ENCODE measurements around the gene CXCL9. TPM values are rescaled to one million over a fixed set of nuclear protein-coding genes. Genes with fewer than 3 reads are reported as not detected.

The CXCL9 gene
- total RNA-seq: not detected in 2 replicates

GRCh38 chr4:76007089-76007862, at the start of gene CXCL9:
TSS of gene CXCL9 (minus strand) at chr4:76007509. CDS start at chr4:76007449, 60 bp downstream.

GRCh38 chr4:76035799-76036380, 28.6 kb upstream of the CXCL9 start, which contains the start of gene CXCL11:
TSS of gene CXCL11 (minus strand) at chr4:76036070. CDS start at chr4:76035987, 83 bp downstream.

GRCh38 chr4:76023389-76023788, 16.1 kb upstream of the CXCL9 start, which contains the start of gene CXCL10:
TSS of gene CXCL10 (minus strand) at chr4:76023497. CDS start at chr4:76023431, 66 bp downstream.

Other genes starting within 250 kb of the CXCL9 start
- gene PPEF2, start 105.1 kb downstream of the CXCL9 start, total RNA-seq: not detected in 2 replicates
- 49.1 and 54.2 TPM in 2 replicates for gene NAAA, start 66.5 kb downstream of the CXCL9 start, total RNA-seq
- 22.7 and 26.1 TPM in 2 replicates for gene SDAD1, start 16.6 kb downstream of the CXCL9 start, total RNA-seq
- gene CXCL10, start 16.0 kb upstream of the CXCL9 start, total RNA-seq: not detected in 2 replicates
- gene CXCL11, start 28.6 kb upstream of the CXCL9 start, total RNA-seq: under 0.01 TPM in 1 of 2 replicates, not detected in the other
- not detected in 2 replicates for gene ART3, start 67.2 kb upstream of the CXCL9 start, total RNA-seq
- 48.9 and 59.7 TPM in 2 replicates for gene NUP54, start 140.9 kb upstream of the CXCL9 start, total RNA-seq
- 408 and 562 TPM in 2 replicates for gene SCARB2, start 206.3 kb upstream of the CXCL9 start, total RNA-seq
- gene FAM47E, start 244.2 kb upstream of the CXCL9 start, total RNA-seq: 0.66 and 0.99 TPM in 2 replicates